B cell (primary cell): Measurements from ENCODE around the gene EARS2. TPM values are rescaled to one million over a fixed set of nuclear protein-coding genes. Genes with fewer than 3 reads are reported as not detected.

Experiments used
- ATAC-seq: fragments of 200-7000 bp; cut with Tn5 transposase; one replicate; pipeline ENCODE4 v1.10.0; 2021; ENCODE audit warnings: low read depth, mild to moderate bottlenecking, moderate number of reproducible peaks, moderate library complexity
- CTCF ChIA-PET: fragments of 350-600 bp; sonication (Branson Sonifier 250); formaldehyde crosslinking; loops from one replicate; lab custom pipeline; 2021; ENCODE audit warnings: antibody characterized with exemption, inconsistent platforms; lab: Charles Lee
- POLR2A ChIA-PET: fragments of 350-600 bp; sonication (Branson Sonifier 250); formaldehyde crosslinking; loops from one replicate; lab custom pipeline; 2021; ENCODE audit warnings: antibody characterized with exemption; lab: Charles Lee
- DNase-seq: peaks from one replicate; pipeline ENCODE4 v3.0.0; 2013
- H2AFZ ChIP-seq: 2 replicates; pipeline ENCODE4 v1.6.1; 2012; ENCODE audit warnings: mild to moderate bottlenecking, low read depth, low read length; ENCODE audit not compliant: insufficient read depth, poor library complexity, severe bottlenecking
- H3K27ac ChIP-seq, 2 donors: 1 replicate in 1 of 2; 2 replicates in 1 of 2; pipeline ENCODE4 v1.5.1; 2012 to 2013; ENCODE audit warnings: low read length in 2 of 2, mild to moderate bottlenecking in 2 of 2, moderate library complexity in 1 of 2
- H3K27me3 ChIP-seq, 4 experiments: fragments of 200-600 bp in 1 of 4; sonication (generic) in 1 of 4; replicated peaks in 1 of 4; 1 replicate in 2 of 4; 2 replicates in 2 of 4; pipeline versions ENCODE4 v1.6.1 to v1.7.0; 2013 to 2016; ENCODE audit warnings: low read length in 3 of 4, mild to moderate bottlenecking in 2 of 4, mixed read lengths in 1 of 4, moderate library complexity in 1 of 4; ENCODE audit not compliant: insufficient read depth in 4 of 4, control insufficient read depth in 3 of 4; ENCODE audit errors: control extremely low read depth in 1 of 4
- H3K36me3 ChIP-seq, 2 experiments: replicated peaks in 1 of 2; 1 replicate in 1 of 2; 2 replicates in 1 of 2; pipeline versions ENCODE4 v1.6.1 to v1.7.1; 2013; ENCODE audit warnings: low read length in 1 of 2; ENCODE audit not compliant: insufficient read depth in 2 of 2, control insufficient read depth in 1 of 2; ENCODE audit errors: control extremely low read depth in 1 of 2, extremely low read depth in 1 of 2
- H3K4me1 ChIP-seq, 2 donors: fragments of 200-600 bp in 1 of 2; sonication (generic) in 1 of 2; 1 replicate in 1 of 2; 2 replicates in 1 of 2; pipeline versions ENCODE4 v1.5.1 to v1.6.1; 2013 to 2017; ENCODE audit warnings: low read length in 2 of 2; ENCODE audit not compliant: control insufficient read depth in 2 of 2, insufficient read depth in 2 of 2
- H3K4me2 ChIP-seq: replicated peaks from 2 replicates; pipeline ENCODE3; 2012; ENCODE audit warnings: mild to moderate bottlenecking, low read depth, low read length; ENCODE audit not compliant: poor library complexity, severe bottlenecking
- H3K4me3 ChIP-seq, 5 experiments: fragments of 200-600 bp in 1 of 5; sonication (generic) in 1 of 5; 1 replicate in 3 of 5; 2 replicates in 2 of 5; pipeline versions ENCODE4 v1.5.1 to v1.7.0; 2011 to 2016; ENCODE audit warnings: low read length in 4 of 5, mild to moderate bottlenecking in 4 of 5, low read depth in 2 of 5, control low read depth in 1 of 5, moderate library complexity in 1 of 5; ENCODE audit not compliant: insufficient read depth in 1 of 5; ENCODE audit errors: control extremely low read depth in 1 of 5, extremely low read depth in 1 of 5
- H3K79me2 ChIP-seq: fragments of 200-600 bp; sonication (generic); one replicate; pipeline ENCODE4 v1.6.0; 2016; ENCODE audit warnings: low read length; ENCODE audit not compliant: control insufficient read depth, insufficient read depth
- H3K9ac ChIP-seq: fragments of 200-600 bp; sonication (generic); 2 replicates; pipeline ENCODE4 v1.6.1; 2017; ENCODE audit warnings: mild to moderate bottlenecking, low read length, moderate library complexity
- H3K9me3 ChIP-seq, 3 donors: one replicate each; pipeline versions ENCODE4 v1.6.1 to v1.7.1; 2013; ENCODE audit warnings: low read length in 2 of 3; ENCODE audit not compliant: control insufficient read depth in 2 of 3, insufficient read depth in 1 of 3; ENCODE audit errors: control extremely low read depth in 1 of 3
- H4K20me1 ChIP-seq: 2 replicates; pipeline ENCODE4 v1.6.0; 2012; ENCODE audit warnings: mild to moderate bottlenecking, low read length; ENCODE audit not compliant: insufficient read depth, control insufficient read depth, poor library complexity, severe bottlenecking
- H3K27ac Mint-ChIP-seq: one replicate; pipeline ENCODE4 v1.8.0; 2021; ENCODE audit warnings: mixed read lengths
- H3K27me3 Mint-ChIP-seq: one replicate; pipeline ENCODE4 v1.8.0; 2021; ENCODE audit warnings: mixed read lengths
- H3K4me1 Mint-ChIP-seq: one replicate; pipeline ENCODE4 v1.8.0; 2021; ENCODE audit warnings: mixed read lengths
- H3K4me3 Mint-ChIP-seq: one replicate; pipeline ENCODE4 v1.8.0; 2021; ENCODE audit warnings: mixed read lengths
- H3K9me3 Mint-ChIP-seq: one replicate; pipeline ENCODE4 v1.8.0; 2022; ENCODE audit warnings: mixed read lengths; ENCODE audit not compliant: insufficient read depth
- CTCF ChIP-seq: fragments of 200-600 bp; IDR thresholded peaks from one replicate; pipeline ENCODE4 v1.8.0; 2022; ENCODE audit warnings: antibody characterized with exemption, mild to moderate bottlenecking
- EZH2 ChIP-seq: IDR thresholded peaks from 2 replicates; pipeline ENCODE4 v1.6.1; 2012; ENCODE audit warnings: borderline replicate concordance, low read depth, mild to moderate bottlenecking, moderate library complexity, low read length; ENCODE audit not compliant: insufficient read depth, poor library complexity, severe bottlenecking
- WGBS: methylation state at CpG from one replicate; pipeline ENCODE4 v1.1.5; 2013; ENCODE audit warnings: missing lambda C conversion rate; ENCODE audit not compliant: insufficient coverage; 5-methylcytosine and 5-hydroxymethylcytosine counted together
- intact Hi-C: fragments of 100-400 bp; cut with micrococcal nuclease; formaldehyde crosslinking; loops from one replicate; pipeline ENCODE4 v1.10.0; 2022
- polyA plus RNA-seq: library from polyadenylated mRNA; depleted of rRNA; stranded (reverse); fragments of >200 nt; gene quantifications from 2 replicates; pipeline ENCODE4 v1.2.3, GENCODE V29; 2012
- total RNA-seq, 2 donors: library from RNA; stranded (reverse); fragments of 120-200 nt in 1 of 2; gene quantifications; 1 replicate in 1 of 2; 2 replicates in 1 of 2; pipeline versions ENCODE4 v1.2.3 to v1.2.4, GENCODE V29; 2013 to 2022

Gene EARS2
- total and polyA plus RNA-seq, 2 donors (not counting 1 experiment from before 2014, with no cell fraction given), result 14.6 to 15.1 TPM

- H3K27ac Mint-ChIP-seq, result no peak overlapping the region
Observed at GRCh38 chr16:23554536-23554935, 2.6 kb downstream of the EARS2 start.

GRCh38 chr16:23552161-23552560, 5.0 kb downstream of the EARS2 start:
- Mint-ChIP-seq H3K9me3 (no peaks in the 10 kb centered on the region), H3K4me3 (no peak overlapping the region), H3K27me3 (no peaks in the 10 kb centered on the region), H3K27ac (no peak overlapping the region), H3K4me1 (peaks cover 14% of the 10 kb centered on the region)
- Histone ChIP-seq H3K4me2 (no peak overlapping the region), H3K9me3 (no peaks in the 10 kb centered on the region), H3K4me3 (no peak overlapping the region), H3K4me1 (peaks cover 6 to 10% of the 10 kb centered on the region in 2 donors), H3K36me3 (peaks cover 2 to 42% of the 10 kb centered on the region in 2 experiments), H3K79me2 (peaks cover 33% of the 10 kb centered on the region), H3K9ac (no peak overlapping the region), H4K20me1 (no peaks in the 10 kb centered on the region), H3K27me3 (no peaks in the 10 kb centered on the region), H3K27ac (no peak overlapping the region), H2AFZ (no peak overlapping the region)
- ATAC-seq (no peak), DNase-seq (no peak)
- WGBS, result 93% methylated on average over 6 of the region's 6 CpGs
- POLR2A ChIA-PET, result no interaction called here
- TF ChIP-seq EZH2 (no peak), CTCF (no peak)
- intact Hi-C loops, result no loop called here
- CTCF ChIA-PET, result no interaction called here

More at GRCh38 chr16:23554536-23554935, 2.6 kb downstream of the EARS2 start:
- H3K79me2 ChIP-seq, result peaks cover 41% of the 10 kb centered on the region
- H3K27me3 ChIP-seq, result no peaks in the 10 kb centered on the region
- ChIA-PET CTCF (interaction anchor here (0.9 to 1.7 kb wide), 7 partner anchors 15 to 120 kb away, joined by 3 to 5 read pairs (median 3); partner anchors contain the start of gene NDUFAB1), POLR2A (interaction anchor here (0.6 kb wide), 1 partner anchor 58 kb away, joined by 6 read pairs; no protein-coding TSS in a partner anchor)
- ATAC-seq (no peak), DNase-seq (no peak)
- H3K36me3 ChIP-seq, result peaks cover 0 to 29% of the 10 kb centered on the region in 2 experiments
- H3K4me3 ChIP-seq, result no peak overlapping the region
- no peaks in the 10 kb centered on the region for H3K9me3 ChIP-seq
- no peak for TF ChIP-seq EZH2
- TF ChIP-seq CTCF, result no peak
- no peak overlapping the region for H2AFZ ChIP-seq
- peaks cover 11 to 20% of the 10 kb centered on the region in 2 donors for H3K4me1 ChIP-seq
- WGBS, result 95% methylated on average over 3 of the region's 3 CpGs
- H4K20me1 ChIP-seq, result no peaks in the 10 kb centered on the region
- no peak overlapping the region for H3K9ac ChIP-seq
- H3K27ac ChIP-seq, result no peak overlapping the region
- H3K4me1 Mint-ChIP-seq, result peaks cover 28% of the 10 kb centered on the region
- no peaks in the 10 kb centered on the region for H3K27me3 Mint-ChIP-seq
- intact Hi-C loops, result no loop called here
- no peaks in the 10 kb centered on the region for H3K9me3 Mint-ChIP-seq
- H3K4me2 ChIP-seq, result no peak overlapping the region
- H3K4me3 Mint-ChIP-seq, result no peak overlapping the region
